ENCODE measurements around the gene CASK. TPM values are rescaled to one million over a fixed set of nuclear protein-coding genes. Genes with fewer than 3 reads are reported as not detected.

CASK gene
- total RNA-seq, 1 donor from 2014 or later, result 41.0 TPM

DNA sequence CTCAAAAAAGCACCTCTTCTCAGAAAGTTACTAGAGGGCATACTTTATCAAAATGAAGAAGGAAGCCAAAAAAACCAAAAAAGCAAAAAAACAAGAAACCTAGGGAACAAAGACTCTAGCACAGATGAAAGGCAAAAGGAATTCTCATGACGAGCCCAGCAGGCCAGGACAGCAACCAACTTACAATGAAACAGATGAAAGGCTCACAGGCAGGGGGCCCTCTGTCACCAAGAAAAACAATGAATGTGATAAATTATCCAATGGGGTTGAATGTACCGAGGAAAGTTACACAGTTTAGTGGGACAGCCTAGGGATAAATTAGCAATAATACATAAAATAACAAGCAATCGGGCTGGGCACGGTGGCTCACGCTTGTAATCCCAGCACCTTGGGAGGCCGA lies 120.4 kb downstream of the CASK start:
- TF ChIP-seq POLR2AphosphoS5 (IDR thresholded peaks at IDR 0.05; ENCODE audit: insufficient read depth in 1 of 2, low read depth in 1 of 2) (no peak), POLR2A (IDR thresholded peaks at IDR 0.05) (no peak)
- TF ChIP-seq, protein P1, sequence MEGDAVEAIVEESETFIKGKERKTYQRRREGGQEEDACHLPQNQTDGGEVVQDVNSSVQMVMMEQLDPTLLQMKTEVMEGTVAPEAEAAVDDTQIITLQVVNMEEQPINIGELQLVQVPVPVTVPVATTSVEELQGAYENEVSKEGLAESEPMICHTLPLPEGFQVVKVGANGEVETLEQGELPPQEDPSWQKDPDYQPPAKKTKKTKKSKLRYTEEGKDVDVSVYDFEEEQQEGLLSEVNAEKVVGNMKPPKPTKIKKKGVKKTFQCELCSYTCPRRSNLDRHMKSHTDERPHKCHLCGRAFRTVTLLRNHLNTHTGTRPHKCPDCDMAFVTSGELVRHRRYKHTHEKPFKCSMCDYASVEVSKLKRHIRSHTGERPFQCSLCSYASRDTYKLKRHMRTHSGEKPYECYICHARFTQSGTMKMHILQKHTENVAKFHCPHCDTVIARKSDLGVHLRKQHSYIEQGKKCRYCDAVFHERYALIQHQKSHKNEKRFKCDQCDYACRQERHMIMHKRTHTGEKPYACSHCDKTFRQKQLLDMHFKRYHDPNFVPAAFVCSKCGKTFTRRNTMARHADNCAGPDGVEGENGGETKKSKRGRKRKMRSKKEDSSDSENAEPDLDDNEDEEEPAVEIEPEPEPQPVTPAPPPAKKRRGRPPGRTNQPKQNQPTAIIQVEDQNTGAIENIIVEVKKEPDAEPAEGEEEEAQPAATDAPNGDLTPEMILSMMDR (IDR thresholded peaks at IDR 0.05), result no peak
- no peak overlapping the region for H3K4me3 ChIP-seq
- no peak overlapping the region for H3K27ac ChIP-seq
- no peaks in the 10 kb centered on the region for H3K27me3 ChIP-seq
- no peak for DNase-seq (ENCODE audit: extremely low spot score in 2 of 2)
- H3K36me3 ChIP-seq, result no peaks in the 10 kb centered on the region
- H3K4me1 ChIP-seq, result no peaks in the 10 kb centered on the region
- intact Hi-C loops (cut with DNase I), result no loop called here
- no peaks in the 10 kb centered on the region for H3K9me3 ChIP-seq

DNA sequence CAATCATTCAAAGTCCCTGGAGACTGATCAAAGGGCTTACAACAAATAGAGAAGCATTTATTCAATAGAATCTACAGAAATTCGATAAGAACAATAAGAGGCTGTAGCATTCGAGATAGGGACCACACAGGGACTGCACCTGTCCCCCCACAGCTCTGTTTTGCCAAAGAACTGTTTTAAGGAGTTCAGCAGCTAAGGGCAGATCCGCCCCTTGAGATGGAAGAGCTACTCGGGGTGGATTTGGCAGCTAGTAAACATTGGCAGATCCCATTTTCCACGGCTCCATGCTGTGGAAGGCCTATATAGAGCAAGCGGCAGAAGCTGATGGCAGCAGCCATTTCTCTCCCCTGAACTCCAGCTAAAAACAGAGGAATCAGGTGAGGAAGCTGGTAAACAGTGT lies 123.7 kb downstream of the CASK start:
- no peak for TF ChIP-seq POLR2A (IDR thresholded peaks at IDR 0.05)
- TF ChIP-seq POLR2AphosphoS5 (IDR thresholded peaks at IDR 0.05; ENCODE audit: insufficient read depth in 1 of 2, low read depth in 1 of 2), result no peak
- TF ChIP-seq, protein P1 (IDR thresholded peaks at IDR 0.05), result no peak
- no peaks in the 10 kb centered on the region for H3K27me3 ChIP-seq
- no peak overlapping the region for H3K4me3 ChIP-seq
- DNase-seq (ENCODE audit: extremely low spot score in 2 of 2), result no peak
- no peaks in the 10 kb centered on the region for H3K9me3 ChIP-seq
- no peaks in the 10 kb centered on the region for H3K36me3 ChIP-seq
- no peaks in the 10 kb centered on the region for H3K4me1 ChIP-seq
- H3K27ac ChIP-seq, result no peak overlapping the region
- intact Hi-C loops (cut with DNase I), result no loop called here

DNA sequence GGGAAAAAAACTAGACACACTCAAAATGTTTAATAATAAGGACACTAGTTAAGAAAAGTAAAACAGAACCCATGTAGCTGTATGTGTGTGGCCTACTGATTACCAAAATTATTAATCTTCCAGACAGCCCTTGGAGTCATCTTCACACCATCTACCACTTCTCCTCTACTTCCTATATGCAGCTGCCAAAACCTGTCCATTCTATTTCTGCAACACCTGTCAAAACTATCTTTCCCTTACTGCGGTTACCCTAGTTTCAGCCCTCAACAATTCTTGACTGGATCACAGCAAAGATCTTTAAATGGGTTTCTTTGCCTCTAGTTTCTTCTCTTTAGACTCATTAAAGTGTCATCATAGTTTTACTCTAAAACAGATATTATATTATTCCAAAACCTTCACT lies 126.8 kb downstream of the CASK start:
- Histone ChIP-seq H3K9me3 (no peaks in the 10 kb centered on the region), H3K27ac (no peak overlapping the region), H3K4me1 (no peaks in the 10 kb centered on the region), H3K27me3 (no peaks in the 10 kb centered on the region), H3K4me3 (no peak overlapping the region), H3K36me3 (no peaks in the 10 kb centered on the region)
- intact Hi-C loops (cut with DNase I), result no loop called here
- DNase-seq (ENCODE audit: extremely low spot score in 2 of 2), result no peak
- TF ChIP-seq POLR2AphosphoS5 (IDR thresholded peaks at IDR 0.05; ENCODE audit: insufficient read depth in 1 of 2, low read depth in 1 of 2) (no peak), POLR2A (IDR thresholded peaks at IDR 0.05) (no peak)
- TF ChIP-seq, protein P1 (IDR thresholded peaks at IDR 0.05), result no peak

DNA sequence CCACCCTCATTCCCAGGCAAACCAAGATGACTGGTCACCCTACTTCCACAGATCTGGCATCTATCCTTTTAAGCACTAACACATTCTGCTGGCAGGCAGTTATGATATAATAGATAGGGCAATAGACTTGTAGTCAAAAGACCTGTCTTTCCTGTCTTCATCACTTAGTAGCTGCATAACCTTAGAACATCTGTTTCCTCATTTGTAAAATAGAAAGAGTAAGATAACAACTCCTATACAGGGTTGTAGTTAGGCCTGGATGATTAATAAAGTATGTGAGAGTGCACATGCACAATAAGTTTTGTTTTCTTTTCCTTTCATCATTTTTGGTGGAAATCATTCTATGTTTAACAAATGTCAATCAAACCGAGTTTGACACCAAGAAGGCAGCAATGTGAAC lies 127.3 kb downstream of the CASK start:
- no peak overlapping the region for H3K4me3 ChIP-seq
- no peak for DNase-seq (ENCODE audit: extremely low spot score in 2 of 2)
- H3K27ac ChIP-seq, result no peak overlapping the region
- TF ChIP-seq, protein P1 (IDR thresholded peaks at IDR 0.05), result no peak
- TF ChIP-seq POLR2A (IDR thresholded peaks at IDR 0.05), result no peak
- TF ChIP-seq POLR2AphosphoS5 (IDR thresholded peaks at IDR 0.05; ENCODE audit: insufficient read depth in 1 of 2, low read depth in 1 of 2), result no peak
- no peaks in the 10 kb centered on the region for H3K4me1 ChIP-seq
- H3K36me3 ChIP-seq, result no peaks in the 10 kb centered on the region
- H3K9me3 ChIP-seq, result no peaks in the 10 kb centered on the region
- H3K27me3 ChIP-seq, result no peaks in the 10 kb centered on the region
- intact Hi-C loops (cut with DNase I), result no loop called here

DNA sequence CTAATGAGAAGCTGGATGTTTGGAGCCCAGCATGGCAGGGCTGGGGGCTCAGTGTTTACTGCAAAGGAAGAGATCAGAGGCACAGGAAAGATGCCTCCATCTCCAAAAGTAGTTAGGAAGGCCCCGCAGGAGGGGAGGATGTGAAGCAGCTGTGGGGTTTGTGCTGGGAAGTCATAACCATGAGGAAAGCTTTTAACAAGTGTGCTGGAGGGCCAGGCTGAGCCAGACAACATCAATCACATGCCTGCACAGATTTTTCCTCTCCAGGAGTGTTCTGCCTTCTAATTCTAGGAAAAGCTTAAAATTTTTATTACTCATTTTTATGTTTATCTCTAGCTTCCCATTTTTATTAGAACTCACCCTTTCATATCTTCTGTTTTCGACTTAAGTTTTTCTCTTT lies 134.0 kb downstream of the CASK start:
- no peak for TF ChIP-seq POLR2AphosphoS5 (IDR thresholded peaks at IDR 0.05; ENCODE audit: insufficient read depth in 1 of 2, low read depth in 1 of 2)
- TF ChIP-seq, protein P1 (IDR thresholded peaks at IDR 0.05), result no peak
- TF ChIP-seq POLR2A (IDR thresholded peaks at IDR 0.05), result no peak
- Histone ChIP-seq H3K36me3 (no peaks in the 10 kb centered on the region), H3K4me3 (no peak overlapping the region), H3K4me1 (peaks cover 13% of the 10 kb centered on the region), H3K27me3 (no peaks in the 10 kb centered on the region), H3K9me3 (no peaks in the 10 kb centered on the region), H3K27ac (no peak overlapping the region)
- intact Hi-C loops (cut with DNase I), result no loop called here
- DNase-seq (ENCODE audit: extremely low spot score in 2 of 2), result no peak
